Transverse colon (tissue), 4 donors: ENCODE data around the gene HSPB3. TPM values are rescaled to one million over a fixed set of nuclear protein-coding genes. Genes with fewer than 3 reads are reported as not detected.
"Not testable (repeated sequence)": the region's sequence is repeated elsewhere in the genome, so short reads cannot be mapped to it uniquely, and the experiment has no call there.

Experiments
- DNase-seq: peaks from one replicate; pipeline ENCODE4 v3.0.0-alpha.2; 2019
- H3K27ac ChIP-seq, 4 donors: fragments of 200-600 bp; sonication (generic); 2 replicates each; pipeline ENCODE4 v1.5.1; 2016 to 2018; ENCODE audit warnings: inconsistent platforms in 4 of 4
- H3K27me3 ChIP-seq: fragments of 200-600 bp; sonication (generic); 2 replicates; pipeline ENCODE4 v1.5.1; 2017; ENCODE audit warnings: inconsistent platforms
- H3K36me3 ChIP-seq, 4 donors: fragments of 200-600 bp; sonication (generic); 2 replicates each; pipeline ENCODE4 v1.5.1; 2017 to 2019; ENCODE audit warnings: inconsistent platforms in 4 of 4
- H3K4me1 ChIP-seq, 4 donors: fragments of 200-600 bp; sonication (generic); 2 replicates each; pipeline ENCODE4 v1.5.1; 2017 to 2020; ENCODE audit warnings: inconsistent platforms in 4 of 4
- H3K4me3 ChIP-seq, 4 donors: fragments of 200-600 bp; sonication (generic); 1 replicate in 1 of 4; 2 replicates in 3 of 4; pipeline versions ENCODE4 v1.5.1 to v1.6.1; 2017 to 2019; ENCODE audit warnings: inconsistent platforms in 4 of 4
- H3K9me3 ChIP-seq, 2 donors: fragments of 200-600 bp; sonication (generic); 2 replicates each; pipeline ENCODE4 v1.5.1; 2017 to 2019; ENCODE audit warnings: inconsistent platforms in 2 of 2
- EP300 ChIP-seq: sonication (generic); formaldehyde crosslinking; IDR thresholded peaks from one replicate; pipeline ENCODE4 v1.6.1; 2017; ENCODE audit warnings: antibody characterized with exemption, low read depth
- POLR2A ChIP-seq: fragments of 450-650 bp; IDR thresholded peaks from one replicate; pipeline ENCODE4 v1.6.1; 2016; ENCODE audit warnings: antibody characterized with exemption, mild to moderate bottlenecking, moderate library complexity
- POLR2AphosphoS5 ChIP-seq, 3 donors: sonication (generic); formaldehyde crosslinking; IDR thresholded peaks; one replicate each; pipeline ENCODE4 v1.6.1; 2016; ENCODE audit warnings: antibody characterized with exemption in 3 of 3
- WGBS, 2 donors: methylation state at CpG; one replicate each; pipeline ENCODE4 v1.1.5; 2018; ENCODE audit warnings: low coverage in 1 of 2; 5-methylcytosine and 5-hydroxymethylcytosine counted together
- in situ Hi-C, 4 donors: fragments of 200-750 bp; cut with MboI; loops; one replicate each; pipeline versions ENCODE4 v1.15.0 to v1.15.1; 2017; ENCODE audit warnings: low sequenced_read_pairs in 3 of 4, low pct_ligation_motif_present in 1 of 4, low pct_unique_long_range_greater_than_20kb in 1 of 4
- intact Hi-C: fragments of 100-400 bp; cut with DNase I; formaldehyde crosslinking; loops from one replicate; pipeline ENCODE4 v1.15.1; 2023; ENCODE audit warnings: low total_unique reads
- total RNA-seq, 4 donors: library from RNA; depleted of rRNA; stranded (reverse); fragments of >200 nt; gene quantifications; one replicate each; pipeline ENCODE4 v1.1.0, GENCODE V29; 2016
- TF ChIP-seq, protein P1 (sequence below), 5 experiments: fragments of 200-600 bp in 3 of 5; fragments of 450-650 bp in 2 of 5; sonication (generic) in 3 of 5; IDR thresholded peaks; 1 replicate in 2 of 5; 2 replicates in 3 of 5; pipeline ENCODE4 v1.5.1; 2016 to 2017; ENCODE audit warnings: antibody characterized with exemption in 5 of 5, inconsistent platforms in 3 of 5, mild to moderate bottlenecking in 2 of 5, moderate library complexity in 1 of 5

HSPB3 gene
- total RNA-seq, 4 donors from 2014 or later, result 4.1 to 55.2 TPM; not detected in 2

DNA sequence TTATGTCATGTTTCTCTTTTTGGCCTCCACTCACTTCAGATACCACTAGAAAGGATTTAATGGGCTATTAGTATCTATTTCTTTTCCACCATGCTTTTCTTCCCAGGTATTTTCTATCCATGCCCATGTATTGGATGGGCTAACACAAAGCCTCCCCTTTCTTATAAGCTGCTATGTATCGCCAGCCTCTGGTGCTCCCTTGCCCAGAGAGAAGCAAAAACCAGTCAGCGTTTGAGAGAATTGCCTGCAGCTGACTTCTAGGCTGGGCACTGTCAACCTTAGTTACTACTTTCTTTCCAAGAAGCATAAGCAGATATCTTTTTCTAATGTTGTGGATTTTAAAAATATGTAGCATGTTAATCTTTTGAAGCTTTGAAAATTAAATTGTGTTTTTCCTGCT lies 30.2 kb upstream of the HSPB3 start:
- Histone ChIP-seq H3K4me1 (no peaks in the 10 kb centered on the region), H3K27me3 (no peaks in the 10 kb centered on the region), H3K27ac (no peak overlapping the region), H3K9me3 (no peaks in the 10 kb centered on the region), H3K4me3 (no peak overlapping the region), H3K36me3 (no peaks in the 10 kb centered on the region)
- WGBS, 2 donors, result 85 to 94% methylated on average over 2 of the region's 2 CpGs
- intact Hi-C loops (loop anchor here (10.0 kb wide), 1 partner anchor 180 kb away; no protein-coding TSS in a partner anchor), in situ Hi-C loops (no loop called here)
- no peak for DNase-seq
- TF ChIP-seq POLR2A, result no peak
- TF ChIP-seq POLR2AphosphoS5 (IDR thresholded peaks at IDR 0.05), result no peak
- TF ChIP-seq, protein P1, sequence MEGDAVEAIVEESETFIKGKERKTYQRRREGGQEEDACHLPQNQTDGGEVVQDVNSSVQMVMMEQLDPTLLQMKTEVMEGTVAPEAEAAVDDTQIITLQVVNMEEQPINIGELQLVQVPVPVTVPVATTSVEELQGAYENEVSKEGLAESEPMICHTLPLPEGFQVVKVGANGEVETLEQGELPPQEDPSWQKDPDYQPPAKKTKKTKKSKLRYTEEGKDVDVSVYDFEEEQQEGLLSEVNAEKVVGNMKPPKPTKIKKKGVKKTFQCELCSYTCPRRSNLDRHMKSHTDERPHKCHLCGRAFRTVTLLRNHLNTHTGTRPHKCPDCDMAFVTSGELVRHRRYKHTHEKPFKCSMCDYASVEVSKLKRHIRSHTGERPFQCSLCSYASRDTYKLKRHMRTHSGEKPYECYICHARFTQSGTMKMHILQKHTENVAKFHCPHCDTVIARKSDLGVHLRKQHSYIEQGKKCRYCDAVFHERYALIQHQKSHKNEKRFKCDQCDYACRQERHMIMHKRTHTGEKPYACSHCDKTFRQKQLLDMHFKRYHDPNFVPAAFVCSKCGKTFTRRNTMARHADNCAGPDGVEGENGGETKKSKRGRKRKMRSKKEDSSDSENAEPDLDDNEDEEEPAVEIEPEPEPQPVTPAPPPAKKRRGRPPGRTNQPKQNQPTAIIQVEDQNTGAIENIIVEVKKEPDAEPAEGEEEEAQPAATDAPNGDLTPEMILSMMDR (IDR thresholded peaks at IDR 0.05), result no peak
- TF ChIP-seq EP300, result no peak

- intact Hi-C loops (loop anchor here (10.0 kb wide), 1 partner anchor 181 kb away; no protein-coding TSS in a partner anchor), in situ Hi-C loops (no loop called here)
- Histone ChIP-seq H3K27ac (no peak overlapping the region), H3K27me3 (no peaks in the 10 kb centered on the region), H3K9me3 (no peaks in the 10 kb centered on the region), H3K36me3 (no peaks in the 10 kb centered on the region), H3K4me3 (no peak overlapping the region), H3K4me1 (no peaks in the 10 kb centered on the region)
- TF ChIP-seq, protein P1 (IDR thresholded peaks at IDR 0.05), result no peak
- TF ChIP-seq POLR2AphosphoS5 (IDR thresholded peaks at IDR 0.05), result no peak
- TF ChIP-seq EP300, result no peak
- TF ChIP-seq POLR2A, result no peak
- WGBS, 2 donors, result 69 to 100% methylated on average over 1 of the region's 1 CpG
- no peak for DNase-seq
These were observed 29.3 kb upstream of the HSPB3 start for GRCh38 chr5:54426209-54426608.

GRCh38 chr5:54434650-54435049 lies 20.8 kb upstream of the HSPB3 start:
- in situ Hi-C loops, result not testable (repeated sequence)

GRCh38 chr5:54438620-54439389 lies 16.7 kb upstream of the HSPB3 start:
- TF ChIP-seq POLR2AphosphoS5 (IDR thresholded peaks at IDR 0.05) (no peak), EP300 (no peak), POLR2A (no peak)
- TF ChIP-seq, protein P1 (IDR thresholded peaks at IDR 0.05), result no peak
- H3K4me1 ChIP-seq, result peaks cover 0 to 12% (median 3%) of the 10 kb centered on the region in 4 donors
- peak overlapping the region in 1 of 4 donors; percentile 7 for H3K27ac ChIP-seq
- intact Hi-C loops, result loop anchor here (10.0 kb wide), 1 partner anchor 94 kb away; no protein-coding TSS in a partner anchor
- in situ Hi-C loops, result no loop called here
- no peaks in the 10 kb centered on the region for H3K36me3 ChIP-seq
- H3K4me3 ChIP-seq, result no peak overlapping the region
- no peaks in the 10 kb centered on the region for H3K27me3 ChIP-seq
- DNase-seq, result no peak
- no peaks in the 10 kb centered on the region for H3K9me3 ChIP-seq
- WGBS, 2 donors, result 53 to 59% methylated on average over 7 of the region's 7 CpGs

More at GRCh38 chr5:54434650-54435049, 20.8 kb upstream of the HSPB3 start:
- H3K4me1 ChIP-seq, result peaks cover 0 to 12% (median 3%) of the 10 kb centered on the region in 4 donors
- not testable (repeated sequence) for H3K36me3 ChIP-seq, H3K4me3 ChIP-seq, H3K9me3 ChIP-seq, H3K27ac ChIP-seq, DNase-seq, H3K27me3 ChIP-seq
- 65 to 85% methylated on average over 2 of the region's 2 CpGs for WGBS, 2 donors
- intact Hi-C loops, result loop anchor here (10.0 kb wide), 1 partner anchor 90 kb away; no protein-coding TSS in a partner anchor
